Stimulated activated CD8-positive, alpha-beta memory T cell treated with anti-CD3 and anti-CD28 coated beads, Interleukin-4, amount 100 ng/mL, for 4 hours (primary cell): ENCODE measurements around the gene NOTCH3.

Experiments
- DNase-seq, 2 donors: peaks; one replicate each; pipeline ENCODE4 v3.0.0-alpha.2; 2020; ENCODE audit warnings: low read depth in 2 of 2, low spot score in 1 of 2

The NOTCH3 gene

GRCh38 chr19:15196360-15197005 lies 4.3 kb downstream of the NOTCH3 start:
- no peak for DNase-seq

DNA sequence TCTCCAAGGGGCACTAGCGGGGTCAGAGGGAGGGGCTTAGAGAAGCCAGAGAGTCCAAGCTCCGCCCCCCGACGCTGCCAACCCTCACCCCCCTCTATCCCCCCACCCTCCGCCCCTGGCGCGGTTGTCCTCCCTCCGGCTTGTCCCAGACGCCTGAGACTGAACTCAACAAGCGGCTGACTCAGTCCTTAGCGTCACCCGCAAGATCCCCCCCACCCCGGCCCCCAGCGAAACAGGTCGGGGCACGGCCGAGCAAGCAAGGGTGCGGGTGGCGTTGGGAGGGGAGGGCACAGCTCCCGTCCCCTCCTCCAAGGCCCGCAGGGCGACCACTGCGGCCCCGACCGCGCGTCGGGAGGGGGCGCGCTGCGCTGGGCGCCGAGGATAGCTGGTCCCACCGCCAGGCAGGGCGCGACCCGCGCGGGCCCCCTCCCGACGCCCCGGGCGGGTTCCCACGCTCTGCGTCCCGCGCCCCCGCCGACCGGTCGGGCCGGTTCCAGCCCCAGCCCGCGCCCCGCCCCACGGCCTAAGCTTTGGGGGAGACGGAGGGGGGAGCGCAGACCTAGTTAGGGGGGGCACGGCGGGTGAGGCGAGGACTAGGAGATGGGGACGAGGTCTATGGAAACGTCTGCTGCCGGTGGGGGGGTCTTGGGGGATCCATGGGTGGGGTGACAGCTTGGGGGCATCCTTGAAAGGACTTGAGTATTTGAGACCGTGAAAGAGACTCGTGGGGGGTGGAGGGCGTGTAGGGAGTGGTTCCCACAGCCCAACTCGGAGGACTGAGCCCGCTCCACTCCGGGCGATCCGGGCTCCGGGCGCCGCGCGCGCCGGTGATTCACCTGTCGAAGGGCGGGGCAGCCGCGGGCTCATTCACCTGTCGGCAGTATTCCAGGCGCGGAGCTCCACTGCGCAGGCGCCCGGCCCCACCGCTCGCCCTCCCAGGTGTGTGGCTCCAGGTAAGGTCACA lies 5.1 kb downstream of the NOTCH3 start:
- DNase-seq, result no peak

DNA sequence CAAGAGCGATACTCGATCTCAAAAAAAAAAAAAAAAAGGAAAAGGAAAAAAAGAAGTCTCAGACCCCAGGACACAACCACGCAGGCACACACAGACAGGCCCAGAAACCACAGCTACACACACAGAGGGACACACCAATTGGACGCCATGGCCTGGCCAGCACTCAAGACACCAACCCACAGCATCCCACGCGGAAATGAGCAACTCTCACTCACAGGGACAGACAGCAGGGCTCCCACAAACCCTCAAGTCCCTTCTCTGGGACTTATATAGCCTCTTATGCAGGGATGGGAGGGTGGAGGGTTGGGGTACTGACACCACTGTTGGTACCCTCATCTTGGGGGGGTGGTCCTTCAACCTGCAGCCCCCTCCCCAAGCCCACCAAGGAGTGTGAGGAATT lies 5.9 kb downstream of the NOTCH3 start:
- DNase-seq, result no peak

DNA sequence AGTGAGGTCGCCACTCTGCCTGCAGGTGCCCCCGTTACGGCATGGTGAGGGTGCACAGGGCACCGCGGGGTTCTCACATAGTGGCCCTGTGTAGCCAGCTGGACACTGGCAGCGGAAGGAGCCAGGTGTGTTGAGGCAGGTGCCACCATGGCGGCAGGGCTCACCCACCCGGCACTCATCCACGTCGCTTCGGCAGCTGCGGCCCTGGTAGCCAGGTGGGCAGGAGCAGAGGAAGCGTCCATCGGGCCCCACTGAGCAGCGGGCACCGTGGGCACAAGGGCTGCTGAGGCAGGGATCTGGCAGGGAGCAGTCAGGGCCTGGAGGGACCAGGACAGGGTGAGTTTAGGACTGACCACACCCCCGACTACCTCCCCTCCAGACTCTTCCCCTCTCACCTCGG lies 8.8 kb downstream of the NOTCH3 start:
- DNase-seq, result no peak

- no peak for DNase-seq
Measured at GRCh38 chr19:15191514-15191913, 9.3 kb downstream of the NOTCH3 start.

DNA sequence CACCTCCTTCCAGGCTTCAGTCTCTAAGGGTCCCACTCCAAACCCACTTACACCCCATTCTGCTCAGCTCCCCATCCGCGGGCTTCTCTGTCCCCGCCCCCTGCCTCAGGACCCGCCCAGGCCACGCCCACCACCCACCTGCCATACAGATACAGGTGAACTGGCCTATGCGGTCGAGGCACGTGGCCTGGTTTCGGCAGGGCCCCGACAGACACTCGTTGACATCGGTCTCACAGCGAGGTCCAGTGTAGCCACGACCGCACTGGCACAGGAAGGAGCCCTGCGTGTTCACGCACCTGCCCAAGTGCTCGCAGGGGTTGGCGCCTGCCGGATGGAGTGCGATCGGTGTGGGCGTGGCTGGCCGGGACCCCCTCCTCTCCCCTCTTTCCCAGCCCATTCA lies 11.9 kb downstream of the NOTCH3 start:
- DNase-seq, result no peak

DNA sequence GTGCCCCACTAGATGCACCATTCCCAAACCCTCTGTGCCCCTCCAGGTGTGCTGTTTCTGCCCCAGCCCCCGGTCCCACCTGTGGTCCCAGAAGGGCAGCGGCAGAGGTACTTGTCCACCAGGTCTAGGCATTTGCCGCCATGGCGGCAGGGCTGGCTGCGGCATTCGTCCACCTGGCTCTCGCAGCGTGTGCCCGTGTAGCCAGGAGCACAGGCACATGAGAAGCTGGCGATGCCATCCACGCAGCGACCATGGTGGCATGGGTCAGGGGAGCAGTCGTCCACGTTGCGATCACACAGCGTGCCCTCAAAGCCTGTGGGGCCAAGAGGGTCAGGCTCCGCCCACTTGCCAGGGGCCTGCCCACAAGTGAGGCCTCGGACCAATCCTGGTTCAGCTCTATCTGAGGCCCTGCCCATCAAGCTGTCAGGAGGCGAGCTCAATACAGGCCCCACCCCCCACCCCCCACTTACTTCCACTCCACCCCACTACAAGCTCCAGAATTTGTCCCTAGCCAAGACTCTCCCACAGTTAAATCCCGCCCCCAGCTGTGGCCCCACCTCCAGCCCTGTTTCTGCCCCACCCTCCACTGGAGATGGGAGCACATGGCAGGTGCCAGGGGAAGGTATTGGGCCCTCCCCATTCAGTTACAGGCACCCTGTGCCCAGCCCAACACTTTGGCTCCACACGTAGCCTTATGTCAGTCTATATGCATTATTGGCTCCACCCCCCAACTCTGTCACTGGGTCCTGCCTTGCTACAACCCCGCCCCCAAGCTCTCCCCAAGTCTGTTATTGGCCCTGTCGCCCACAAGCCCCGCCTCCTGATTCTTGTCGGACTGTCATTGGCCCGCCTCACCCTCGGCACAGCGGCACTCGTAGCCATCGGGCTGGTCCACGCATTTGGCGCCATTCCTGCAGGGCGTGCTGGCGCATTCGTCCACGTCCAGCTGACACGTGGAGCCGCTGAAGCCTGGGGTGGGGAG lies 13.5 kb downstream of the NOTCH3 start:
- DNase-seq, result no peak

- no peak for DNase-seq
Measured at GRCh38 chr19:15185188-15185587, 15.6 kb downstream of the NOTCH3 start.

GRCh38 chr19:15184776-15185175 lies 16.0 kb downstream of the NOTCH3 start:
- no peak for DNase-seq

- DNase-seq, result no peak
Measured at GRCh38 chr19:15181394-15181793, 19.4 kb downstream of the NOTCH3 start.

- DNase-seq, result no peak
Measured at GRCh38 chr19:15180451-15181390, 20.1 kb downstream of the NOTCH3 start.

DNA sequence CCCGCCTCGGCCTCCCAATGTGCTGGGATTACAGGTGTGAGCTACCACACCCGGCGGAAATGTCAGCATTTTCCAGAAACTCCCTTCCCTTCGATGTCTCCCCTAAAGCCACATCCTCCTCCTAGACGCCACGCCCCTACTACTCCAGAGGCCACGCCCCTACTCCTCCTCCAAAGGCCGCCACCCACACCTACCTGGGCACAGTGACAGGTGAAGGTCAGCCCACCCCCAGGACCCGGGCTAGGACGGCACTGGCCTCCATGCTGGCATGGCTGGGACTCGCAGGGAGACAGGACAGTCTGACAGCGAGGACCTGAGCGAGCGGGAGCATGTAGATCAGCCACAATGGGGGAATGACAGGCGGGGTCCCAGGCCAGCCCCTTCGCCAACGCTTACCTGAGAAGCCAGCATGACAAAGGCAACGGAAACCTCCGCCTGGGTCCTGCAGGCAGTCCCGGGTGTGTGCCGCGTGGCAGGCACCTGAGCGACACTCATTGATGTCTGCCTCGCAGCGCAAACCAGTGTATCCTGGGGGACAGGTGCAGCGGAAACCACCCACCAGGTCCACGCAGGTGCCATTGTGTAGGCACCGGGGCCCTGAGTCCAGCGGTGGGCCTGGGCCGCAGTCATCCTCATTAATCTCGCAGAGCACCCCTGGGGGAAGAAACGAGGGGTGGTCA lies 22.0 kb downstream of the NOTCH3 start:
- no peak for DNase-seq

GRCh38 chr19:15177269-15178116 lies 23.3 kb downstream of the NOTCH3 start:
- peak; percentile 57 to 59 for DNase-seq

DNA sequence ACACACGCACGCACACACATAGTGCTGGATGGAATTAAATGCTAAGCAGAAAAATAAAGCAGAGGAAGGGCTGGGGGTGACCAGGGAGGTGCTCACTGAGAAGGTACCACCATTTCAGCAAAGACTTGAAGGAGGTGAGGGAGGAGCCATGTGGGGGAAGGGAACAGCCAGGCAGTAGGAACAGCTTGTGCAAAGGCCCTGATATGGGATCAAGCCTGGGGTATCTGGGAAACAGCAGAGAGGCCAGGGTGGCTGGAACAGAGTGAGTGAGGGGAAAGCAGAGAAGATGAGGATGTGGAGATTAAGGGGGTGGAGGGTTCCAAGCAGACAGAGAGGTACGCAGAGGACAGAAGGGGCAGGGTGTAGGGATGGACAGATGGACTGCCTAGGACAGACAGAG lies 25.2 kb downstream of the NOTCH3 start:
- no peak for DNase-seq

DNA sequence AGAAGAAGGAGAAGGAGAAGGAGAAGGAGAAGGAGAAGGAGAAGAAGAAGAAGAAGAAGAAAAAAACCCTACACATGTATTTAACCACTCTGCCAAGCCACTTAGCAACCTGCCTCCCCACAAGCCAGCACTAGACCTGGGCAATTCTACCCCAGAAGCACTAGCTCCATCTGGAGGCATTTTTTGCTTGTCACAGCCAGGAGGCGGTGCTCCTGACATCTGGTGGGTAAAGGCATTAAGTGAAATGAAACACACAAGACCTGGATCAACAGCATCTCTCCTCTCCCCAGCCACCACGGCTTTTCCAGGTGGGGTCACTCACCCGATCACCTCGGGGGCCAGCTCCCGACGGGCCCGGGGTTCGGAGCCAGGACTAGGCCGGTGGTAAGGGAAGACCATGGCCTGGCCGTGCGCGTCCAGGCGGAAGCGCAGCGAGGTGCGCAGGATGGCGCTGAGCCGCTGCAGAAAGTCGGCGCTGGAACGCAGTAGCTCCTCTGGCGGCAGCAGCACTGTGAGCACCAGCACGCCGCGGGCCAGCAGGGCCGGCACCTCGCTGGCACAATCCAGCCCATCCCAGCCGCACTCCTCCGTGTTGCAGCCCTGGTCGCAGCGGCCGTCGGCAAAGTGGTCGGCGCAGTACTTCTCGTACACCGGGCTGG lies 26.9 kb downstream of the NOTCH3 start:
- no peak for DNase-seq

DNA sequence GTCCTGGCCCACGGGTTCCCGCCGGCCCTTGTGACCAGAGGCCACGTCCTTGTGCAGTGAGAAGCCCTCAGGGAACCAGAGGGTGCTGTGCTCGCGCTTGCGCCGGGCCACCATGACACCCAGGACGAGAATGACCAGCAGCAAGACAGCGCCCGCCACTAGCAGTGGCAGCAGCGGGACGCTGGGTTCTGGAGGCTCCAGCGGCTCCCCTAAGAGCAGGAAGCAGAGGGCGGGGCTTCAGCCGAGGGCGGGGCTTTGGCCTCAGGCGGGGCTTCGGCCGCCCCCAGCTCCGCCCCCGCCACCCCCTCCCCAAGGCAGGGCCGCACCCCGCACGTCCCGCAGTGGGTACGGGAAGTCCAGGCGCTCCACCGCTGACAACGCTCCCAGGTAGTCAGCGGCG lies 30.4 kb downstream of the NOTCH3 start:
- DNase-seq, result no peak

GRCh38 chr19:15169541-15170285 lies 31.1 kb downstream of the NOTCH3 start:
- no peak for DNase-seq
